HTERT RPE-1 (cell line): Measurements from ENCODE around the gene SLC35B1.
"Not testable (repeated sequence)": the region's sequence is repeated elsewhere in the genome, so short reads cannot be mapped to it uniquely, and the experiment has no call there.

Experiments used
- in situ Hi-C: fragments of 300-500 bp; cut with MboI; formaldehyde crosslinking; loops from 4 replicates; pipeline ENCODE4 v1.14.3; 2020; ENCODE audit warnings: low sequenced_read_pairs

Gene SLC35B1

GRCh38 chr17:49676276-49676868, 31.4 kb downstream of the SLC35B1 start:
- in situ Hi-C loops: loop anchor here (25.0 kb wide), 1 partner anchor 114 kb away; no protein-coding TSS in a partner anchor

DNA sequence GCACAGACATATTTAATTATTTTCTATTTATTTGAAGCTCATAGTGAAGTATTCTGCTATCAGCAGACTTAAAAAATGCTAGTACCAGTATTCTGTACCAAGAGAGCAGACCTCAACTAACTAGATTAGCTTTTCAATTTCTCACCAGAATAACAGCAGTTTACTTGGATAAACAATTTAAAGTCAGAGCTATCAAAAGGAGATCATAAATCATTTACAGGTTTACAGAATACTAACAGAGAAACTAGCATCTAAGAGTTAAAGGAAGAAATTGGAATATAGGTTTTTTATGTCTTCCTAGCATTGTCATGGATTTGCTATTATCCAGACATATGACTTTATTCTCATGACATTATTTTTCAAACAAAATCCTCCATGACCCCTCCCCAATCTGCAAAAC, 33.3 kb downstream of the SLC35B1 start:
- in situ Hi-C loops: no loop called here

DNA sequence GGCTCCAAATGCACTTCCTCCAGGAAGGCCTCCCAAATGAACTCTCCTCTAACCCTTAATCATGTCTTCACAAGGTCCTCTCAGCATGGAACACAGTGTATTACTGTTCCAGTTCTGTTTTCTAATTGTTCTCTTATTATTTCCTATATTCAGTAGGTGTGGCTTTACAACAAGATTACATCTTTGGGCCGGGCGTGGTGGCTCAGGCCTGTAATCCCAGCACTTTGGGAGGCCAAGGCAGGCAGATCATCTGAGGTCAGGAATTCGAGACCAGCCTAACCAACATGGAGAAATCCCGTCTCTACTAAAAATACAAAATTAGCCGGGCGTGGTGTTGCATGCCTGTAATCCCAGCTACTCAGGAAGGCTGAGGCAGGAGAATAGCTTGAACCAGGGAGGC, 34.1 kb downstream of the SLC35B1 start:
- in situ Hi-C loops: not testable (repeated sequence)

- in situ Hi-C loops: no loop called here
Observed at GRCh38 chr17:49670641-49671040, 37.1 kb downstream of the SLC35B1 start.

DNA sequence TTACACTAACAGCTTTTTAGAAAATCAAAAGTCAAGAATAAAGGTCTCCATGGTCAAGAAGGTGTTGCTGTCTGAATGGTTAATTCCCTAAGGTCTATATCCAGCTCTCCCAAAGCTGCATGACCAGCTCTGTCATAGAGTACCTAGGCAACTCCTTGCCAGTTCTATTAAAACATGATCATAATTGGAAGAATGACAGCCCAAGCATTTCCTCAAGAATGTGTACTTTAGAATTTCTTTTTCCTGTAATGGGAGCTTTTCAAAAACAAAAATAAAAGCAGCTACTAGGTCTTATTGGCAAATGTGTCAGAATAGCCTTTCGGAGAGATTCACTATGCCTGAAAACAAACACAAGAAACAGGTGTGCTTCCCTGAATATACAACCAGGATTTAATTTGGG, 37.8 kb downstream of the SLC35B1 start:
- in situ Hi-C loops: no loop called here

GRCh38 chr17:49667854-49668253, 39.9 kb downstream of the SLC35B1 start:
- in situ Hi-C loops: no loop called here

- in situ Hi-C loops: no loop called here
Observed at GRCh38 chr17:49664706-49665211, 43.0 kb downstream of the SLC35B1 start.

GRCh38 chr17:49659661-49660382, 47.9 kb downstream of the SLC35B1 start:
- in situ Hi-C loops: no loop called here

DNA sequence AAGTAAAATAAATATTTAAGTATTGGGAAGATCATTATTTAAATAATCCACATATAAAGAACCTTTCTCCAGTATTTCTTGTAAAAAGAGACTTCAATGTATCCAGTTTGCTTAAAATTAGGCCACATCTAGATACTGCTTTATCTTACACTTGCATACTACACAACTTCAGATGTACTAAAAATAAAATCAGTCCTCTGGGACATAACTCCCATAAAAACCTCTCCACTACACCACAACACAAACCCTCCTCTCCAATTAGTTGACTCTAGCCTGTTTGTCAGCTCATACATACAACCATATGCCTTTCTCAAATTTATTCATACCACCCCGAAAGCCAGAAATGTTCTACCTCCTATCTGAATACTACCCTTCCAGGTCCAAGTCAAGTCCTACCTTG, 51.5 kb downstream of the SLC35B1 start:
- in situ Hi-C loops: no loop called here
